Forelimb muscle (tissue), 1 donor: Measurements from ENCODE around the gene LINC01488. TPM values are rescaled to one million over a fixed set of nuclear protein-coding genes. Genes with fewer than 3 reads are reported as not detected.
A peak's percentile ranks its signal among the peaks of the same experiment; 100 is the strongest.

Experiments used
- DNase-seq: peaks from one replicate; pipeline ENCODE4 v3.0.0-alpha.2; 2013; ENCODE audit warnings: low read depth
- polyA plus RNA-seq: library from polyadenylated mRNA; unstranded; fragments of 120-200 nt; gene quantifications from one replicate; pipeline ENCODE4 v1.2.1, GENCODE V29; 2013; ENCODE audit not compliant: insufficient read length

Gene LINC01488
- polyA plus RNA-seq, 1 donor, result 0.08 TPM

GRCh38 chr11:69509846-69510390 lies 28.5 kb downstream of the LINC01488 start:
- no peak for DNase-seq

DNA sequence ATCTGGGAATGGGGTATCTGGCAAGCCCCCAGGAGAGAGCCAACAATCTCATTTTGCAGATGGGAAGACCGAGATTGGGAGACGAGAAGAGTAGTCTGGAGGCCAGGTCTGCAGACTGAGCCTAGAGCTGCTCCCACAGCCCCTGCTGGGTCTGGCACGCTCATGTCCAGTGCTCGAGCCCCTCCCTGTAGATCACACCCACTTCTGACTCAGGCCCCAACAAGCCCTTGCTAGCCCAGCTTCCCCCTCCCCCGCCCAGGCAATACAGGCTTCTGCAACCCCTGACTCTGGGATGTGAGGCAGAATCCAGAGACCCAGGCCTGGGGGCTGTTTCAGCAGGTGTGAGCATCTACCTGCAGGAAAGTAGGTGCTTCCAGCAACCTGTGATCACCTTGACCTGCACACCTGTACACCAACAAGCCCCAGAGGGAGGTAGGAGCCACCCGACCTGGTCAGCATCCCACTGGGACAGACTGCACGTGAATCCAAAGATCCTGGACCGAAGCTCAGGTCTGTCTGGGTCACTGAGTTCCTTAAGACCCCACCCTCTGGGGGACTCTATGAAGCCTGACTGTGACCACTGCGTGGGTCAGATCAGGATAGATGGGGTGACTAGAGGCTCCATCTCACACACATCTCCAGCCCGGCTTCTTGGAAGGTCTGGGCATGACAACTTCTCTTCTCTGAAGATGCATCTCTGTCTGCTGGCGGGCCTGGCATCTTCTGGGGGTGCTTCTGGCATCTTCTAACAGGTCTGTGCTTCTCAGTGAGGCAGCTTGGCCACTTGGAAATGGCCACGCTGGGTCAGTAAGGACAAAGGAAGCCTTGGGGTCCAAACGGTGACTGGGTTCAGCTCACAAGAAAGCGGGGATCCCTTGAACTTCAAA lies 29.3 kb downstream of the LINC01488 start:
- DNase-seq, result no peak

DNA sequence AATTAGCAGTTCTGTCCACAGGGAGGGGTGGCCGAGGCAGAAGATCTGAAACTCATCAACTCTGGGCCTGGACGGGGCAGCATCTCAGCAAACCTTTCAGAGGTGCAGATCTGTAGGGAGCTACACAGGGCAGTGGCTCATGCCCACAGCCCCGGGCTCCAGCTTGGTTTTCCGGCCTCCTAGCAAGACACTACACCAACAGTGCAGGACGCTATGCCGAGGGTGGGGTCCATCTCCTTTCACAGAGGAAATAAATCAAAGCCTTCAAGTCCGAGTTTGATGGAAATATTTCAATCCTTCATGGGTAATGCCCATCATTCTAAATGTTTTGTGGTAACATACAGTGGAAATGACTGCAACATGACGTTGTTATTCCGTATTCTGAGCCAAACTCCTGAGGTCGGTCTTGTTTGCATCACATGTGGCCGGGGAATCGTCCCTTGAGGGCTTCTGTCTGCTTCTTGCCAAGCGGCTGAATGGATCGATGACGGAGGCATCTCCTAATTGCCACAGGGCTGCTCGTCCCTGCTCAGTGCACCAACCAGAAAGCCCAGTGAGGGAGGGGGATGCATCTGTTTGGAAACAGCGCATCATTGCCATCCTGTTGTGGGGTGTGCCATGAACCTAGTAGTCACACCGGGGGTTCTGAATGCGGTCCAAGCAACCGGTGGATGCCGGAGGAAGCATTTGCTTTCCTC lies 30.0 kb downstream of the LINC01488 start:
- peak; percentile 34 for DNase-seq

GRCh38 chr11:69512136-69512535 lies 30.7 kb downstream of the LINC01488 start:
- DNase-seq, result no peak

GRCh38 chr11:69512790-69513189 lies 31.3 kb downstream of the LINC01488 start:
- no peak for DNase-seq

- DNase-seq, result no peak
Measured at GRCh38 chr11:69513196-69513595, 31.7 kb downstream of the LINC01488 start.

GRCh38 chr11:69513663-69514224 lies 32.3 kb downstream of the LINC01488 start:
- no peak for DNase-seq

DNA sequence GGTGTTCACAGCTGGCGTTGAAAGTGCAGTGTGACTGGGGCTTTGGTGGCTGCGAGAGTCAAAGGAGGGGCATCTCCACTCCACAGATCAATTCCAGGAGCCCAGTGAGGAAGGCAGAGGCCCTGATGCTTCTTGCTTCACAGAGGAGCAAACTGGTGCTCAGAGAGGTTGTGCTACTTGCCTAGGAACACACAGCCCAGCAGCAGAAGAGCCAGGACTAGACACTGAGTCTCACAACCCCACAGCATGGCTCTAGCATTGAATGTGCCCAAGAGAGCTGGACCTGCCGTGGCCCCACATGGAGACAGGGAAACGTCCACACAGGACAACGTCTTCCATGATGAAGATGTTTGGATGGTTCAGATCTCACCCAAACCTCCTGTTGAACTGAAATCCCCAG lies 33.3 kb downstream of the LINC01488 start:
- DNase-seq, result no peak

DNA sequence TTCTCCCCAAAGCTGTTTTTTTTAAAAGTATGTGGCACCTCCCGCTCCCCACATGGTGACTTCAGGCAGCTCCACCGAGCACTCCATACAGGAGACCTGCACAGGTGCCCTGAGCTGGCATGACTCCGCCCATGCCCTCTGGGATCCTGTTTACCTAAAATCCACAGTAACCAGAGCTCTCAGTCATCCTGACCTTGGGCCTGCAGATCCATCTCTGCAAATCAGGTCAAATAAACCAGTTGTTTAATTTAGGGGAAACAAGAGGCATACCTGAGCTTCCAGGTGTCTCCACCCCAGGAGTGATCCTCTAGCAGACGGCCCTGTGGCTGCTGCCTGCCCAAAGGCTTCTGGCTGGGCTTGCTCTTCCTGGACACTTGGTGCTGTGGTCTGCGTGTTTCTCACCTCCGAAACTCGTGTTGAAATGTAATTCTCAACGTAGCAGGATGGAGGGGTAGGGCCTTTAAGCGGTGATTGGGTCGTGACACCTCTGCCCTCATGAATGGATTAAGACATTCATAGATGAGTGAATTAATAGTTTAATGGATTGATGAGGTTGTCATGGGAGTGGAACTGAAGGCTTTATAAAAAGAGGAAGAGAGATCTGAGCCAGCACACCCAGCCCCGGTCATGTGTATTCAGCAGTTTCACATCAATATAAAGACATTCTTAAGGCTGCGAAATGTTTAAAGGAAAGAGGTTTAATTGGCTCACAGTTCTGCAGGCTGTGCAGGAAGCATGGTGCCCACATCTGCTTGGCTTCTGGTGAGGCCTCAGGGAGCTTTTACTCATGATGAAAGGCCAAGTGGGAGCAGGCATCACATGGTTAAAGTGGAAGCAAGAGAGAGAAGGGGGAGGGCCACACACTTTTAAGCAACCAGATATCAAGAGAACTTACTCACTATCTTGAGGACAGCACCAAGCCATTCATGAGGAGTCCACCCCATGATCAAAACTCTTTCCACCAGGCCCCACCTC lies 34.1 kb downstream of the LINC01488 start:
- DNase-seq, result no peak

DNA sequence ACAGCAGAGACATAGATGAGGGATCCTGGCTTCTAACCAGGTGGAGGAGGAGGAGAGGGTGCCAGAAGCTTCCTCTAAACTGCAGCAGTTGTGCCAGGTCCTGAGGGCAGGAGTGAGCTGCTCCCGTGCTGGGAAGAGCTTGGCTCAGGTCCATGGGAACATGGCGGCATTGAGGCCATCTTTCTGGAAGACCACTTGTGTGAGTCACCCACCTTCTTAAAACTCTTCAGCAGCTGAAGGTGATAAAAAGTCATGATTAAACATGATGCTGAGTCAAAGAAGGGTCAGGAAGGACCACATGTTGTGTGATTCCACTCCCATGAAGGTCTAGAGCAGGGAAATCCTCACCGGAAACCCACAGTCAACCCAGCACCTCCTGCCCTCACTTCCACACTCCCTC lies 35.1 kb downstream of the LINC01488 start:
- no peak for DNase-seq

DNA sequence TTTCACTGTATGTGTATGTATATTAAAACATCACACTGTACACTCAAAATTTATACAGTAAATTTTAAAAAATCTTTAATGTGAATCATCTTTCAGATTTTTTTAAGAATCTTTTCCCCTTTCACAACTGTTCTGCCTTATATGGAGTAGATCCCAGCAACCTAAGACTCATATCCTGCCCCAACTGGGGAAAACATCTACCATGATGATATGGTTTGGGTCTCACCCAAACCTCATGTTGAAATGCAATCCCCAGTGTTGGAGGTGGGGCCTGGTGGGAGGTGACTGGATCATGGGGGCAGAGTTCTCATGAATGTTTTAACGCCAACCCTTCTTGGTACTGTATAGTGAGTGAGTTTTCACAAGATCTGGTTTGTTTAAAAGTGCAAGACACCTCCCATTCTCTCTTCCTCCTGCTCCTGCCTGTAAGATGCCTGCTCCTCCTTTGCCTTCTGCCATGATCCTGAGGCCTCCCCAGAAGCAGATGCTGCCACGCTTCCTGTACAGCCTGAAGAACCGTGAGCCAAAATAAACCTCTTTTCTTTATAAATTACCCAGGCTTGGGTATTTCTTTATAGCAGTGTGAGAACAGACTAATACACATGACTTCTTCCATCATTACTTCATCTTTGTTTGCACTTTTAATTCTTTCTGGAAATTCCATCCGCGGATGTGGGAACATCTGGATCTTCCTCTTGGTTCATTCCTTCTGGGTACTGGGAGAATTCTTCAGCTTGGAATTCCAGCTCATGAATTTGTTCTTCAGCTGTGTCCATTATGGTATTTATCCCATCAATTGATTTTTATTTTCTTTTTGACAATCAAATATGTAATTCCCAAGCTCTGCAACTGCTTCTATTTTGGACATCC lies 36.9 kb downstream of the LINC01488 start:
- DNase-seq, result no peak

GRCh38 chr11:69520186-69520916 lies 38.9 kb downstream of the LINC01488 start:
- no peak for DNase-seq

DNA sequence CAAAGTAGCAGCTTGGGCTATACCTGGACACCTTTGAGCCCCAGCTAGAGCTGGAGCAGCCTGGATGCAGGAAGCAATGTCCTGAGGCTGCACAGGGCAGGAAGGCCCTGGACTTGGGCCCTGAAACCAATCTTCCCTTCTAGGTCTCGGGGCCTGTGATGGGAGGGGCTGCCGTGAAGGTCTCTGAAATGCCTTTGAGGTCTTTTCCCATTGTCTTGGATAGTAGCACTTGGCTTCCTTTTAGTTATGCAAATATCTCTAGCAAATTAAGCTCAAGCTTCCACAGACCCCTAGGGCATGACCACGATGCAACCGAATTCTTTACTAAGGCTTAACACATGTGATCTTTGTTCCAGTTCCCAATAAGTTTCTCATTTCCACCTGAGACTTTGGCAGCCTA lies 40.0 kb downstream of the LINC01488 start:
- DNase-seq, result no peak

DNA sequence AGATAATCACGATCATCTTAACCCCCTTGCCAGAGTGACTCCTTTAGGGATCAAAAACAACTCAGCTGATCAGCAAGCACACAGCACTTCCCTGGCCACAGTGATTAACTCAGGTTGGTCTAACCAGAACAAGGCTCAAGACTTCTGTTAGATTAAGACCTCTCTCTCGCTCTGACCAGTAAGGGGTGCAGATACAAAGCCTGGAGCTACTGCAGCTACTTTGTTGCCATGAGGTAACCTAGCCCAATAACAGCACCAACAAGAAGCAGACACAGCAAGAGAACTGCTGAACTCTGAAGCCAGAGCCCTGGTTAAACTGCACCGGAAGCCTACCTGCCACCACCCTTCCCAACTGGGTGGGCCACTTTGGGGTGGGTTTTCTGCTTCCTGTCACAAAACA lies 42.0 kb downstream of the LINC01488 start:
- DNase-seq, result no peak

DNA sequence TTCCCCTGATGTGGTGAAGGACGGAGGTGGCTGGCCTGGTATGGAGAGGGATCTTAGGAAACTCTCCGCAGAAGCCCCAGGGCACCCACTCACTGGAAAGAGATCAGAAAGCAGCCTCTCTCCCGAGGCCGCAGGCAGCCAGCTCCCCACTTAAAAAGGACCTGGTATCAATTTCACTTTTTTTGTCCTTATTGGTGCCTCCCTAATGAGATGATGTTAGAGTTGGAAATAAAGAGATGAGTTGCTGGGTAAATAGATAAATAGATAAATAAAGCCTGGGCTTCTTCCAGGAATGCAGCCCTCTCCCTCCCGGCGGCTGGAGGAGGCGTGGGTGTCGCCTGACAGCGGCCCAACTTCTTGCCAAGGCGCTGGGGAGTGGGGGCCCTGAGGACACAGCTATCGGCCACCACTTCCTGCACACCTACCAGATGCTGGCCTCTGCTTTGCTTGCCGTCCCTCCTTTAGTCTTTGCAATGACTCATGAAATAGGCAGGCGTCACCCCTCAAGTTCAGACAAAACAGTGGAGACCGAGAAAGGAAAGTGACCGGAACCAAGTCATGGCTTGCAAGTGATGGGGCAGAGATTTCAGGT lies 42.9 kb downstream of the LINC01488 start:
- no peak for DNase-seq

GRCh38 chr11:69524991-69525411 lies 43.5 kb downstream of the LINC01488 start:
- no peak for DNase-seq

DNA sequence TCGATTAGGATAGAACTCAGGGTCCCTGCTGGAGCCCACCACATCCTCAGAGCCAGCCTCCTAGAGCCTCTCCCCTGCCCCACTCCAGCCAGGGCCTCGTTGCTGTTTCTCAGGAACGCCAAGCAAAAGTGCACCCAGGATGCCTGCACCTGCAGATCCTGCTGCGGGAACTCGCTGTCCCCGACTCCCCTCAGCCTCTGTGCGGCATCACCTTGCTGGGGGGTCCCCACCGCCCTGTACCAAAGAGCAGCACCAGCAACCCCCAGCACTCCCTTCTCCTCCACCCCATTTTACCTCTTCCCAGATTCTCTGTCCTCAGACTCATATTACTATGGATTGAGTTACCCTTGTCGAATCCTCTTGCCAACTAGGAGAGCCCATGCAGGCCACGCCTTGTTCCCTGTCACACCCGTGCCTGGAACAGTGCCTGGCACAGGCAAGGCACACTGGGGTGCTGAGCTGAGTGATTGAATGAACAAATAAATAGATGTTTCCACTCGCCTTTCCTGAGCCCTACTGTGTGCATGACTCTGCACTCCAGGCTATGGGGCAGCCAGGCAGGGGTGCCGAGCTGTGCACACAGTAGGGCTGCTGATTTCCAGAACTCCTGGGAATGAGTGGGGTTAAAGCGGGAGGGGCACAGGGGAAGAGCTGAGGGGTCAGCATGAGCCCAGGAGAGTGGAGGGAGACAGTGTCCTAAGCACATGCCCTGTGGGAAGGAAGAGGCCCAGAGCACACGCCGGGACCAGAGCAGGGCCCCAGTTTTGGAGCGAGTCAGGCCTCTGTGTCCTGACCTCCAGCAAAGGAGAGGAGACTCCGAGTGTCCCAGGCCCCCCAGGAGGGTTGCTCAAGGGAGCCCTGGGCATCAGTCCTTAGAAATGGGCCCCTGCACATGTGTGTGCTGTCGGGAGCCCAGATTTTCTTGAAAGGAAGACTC lies 44.3 kb downstream of the LINC01488 start:
- DNase-seq, result no peak

GRCh38 chr11:69526453-69526810 lies 45.0 kb downstream of the LINC01488 start:
- DNase-seq, result no peak
